RWPE1 (cell line): Measurements from ENCODE around the gene OPRPN.

Source experiments
- CTCF ChIA-PET: fragments of 350-600 bp; sonication (Branson Sonifier 250); formaldehyde crosslinking; extraction: SDS; loops from one replicate; lab custom pipeline; 2021; lab: Yijun Ruan, JAX
- POLR2A ChIA-PET: fragments of 400-600 bp; formaldehyde crosslinking; extraction: SDS; loops from one replicate; lab custom pipeline; 2020; ENCODE audit warnings: antibody characterized with exemption; ENCODE audit not compliant: low non-redundant PET; lab: Yijun Ruan, JAX
- DNase-seq: peaks from one replicate; pipeline ENCODE4 v3.0.0; 2012; ENCODE audit warnings: low spot score
- H3K27ac ChIP-seq: fragments of 450-650 bp; 2 replicates; pipeline ENCODE4 v1.5.1; 2017
- CTCF ChIP-seq: fragments of 450-650 bp; conservative IDR thresholded peaks from 2 replicates; pipeline ENCODE4 v1.5.1; 2017; ENCODE audit warnings: low read depth, mild to moderate bottlenecking

The OPRPN gene

GRCh38 chr4:70397580-70397979, at the start of gene OPRPN:
OPRPN (plus strand) TSS chr4:70397940; CDS start chr4:70399286, 1,346 bp downstream.
- DNase-seq, result no peak
- no peak for TF ChIP-seq CTCF
- ChIA-PET CTCF (no interaction called here), POLR2A (no interaction called here)
- H3K27ac ChIP-seq, result no peak within 1 kb of the TSS

- DNase-seq, result no peak
- CTCF ChIA-PET, result no interaction called here
These were observed 41.6 kb upstream of the OPRPN start for GRCh38 chr4:70356185-70356584.

GRCh38 chr4:70359115-70359661, 38.6 kb upstream of the OPRPN start:
- ChIA-PET POLR2A (no interaction called here), CTCF (no interaction called here)
- H3K27ac ChIP-seq, result no peak overlapping the region
- no peak for DNase-seq
- TF ChIP-seq CTCF, result no peak

More at GRCh38 chr4:70356185-70356584, 41.6 kb upstream of the OPRPN start:
- POLR2A ChIA-PET, result no interaction called here
- TF ChIP-seq CTCF, result no peak
- no peak overlapping the region for H3K27ac ChIP-seq

GRCh38 chr4:70360460-70360859, 37.3 kb upstream of the OPRPN start, which contains the start of gene SMR3A:
SMR3A (plus strand) TSS chr4:70360760; CDS start chr4:70362116, 1,356 bp downstream.
- ChIA-PET CTCF (no interaction called here), POLR2A (no interaction called here)
- DNase-seq, result no peak
- TF ChIP-seq CTCF, result no peak
- H3K27ac ChIP-seq, result no peak within 1 kb of the TSS

GRCh38 chr4:70364002-70364401, 33.7 kb upstream of the OPRPN start:
- no peak for DNase-seq
- ChIA-PET CTCF (no interaction called here), POLR2A (no interaction called here)
- no peak overlapping the region for H3K27ac ChIP-seq
- no peak for TF ChIP-seq CTCF

GRCh38 chr4:70365479-70365878, 32.3 kb upstream of the OPRPN start:
- ChIA-PET CTCF (interaction anchor here (0.7 kb wide), 1 partner anchor 95 kb away, joined by 6 read pairs; no protein-coding TSS in a partner anchor), POLR2A (no interaction called here)
- DNase-seq, result peak; percentile 53
- no peak for TF ChIP-seq CTCF
- H3K27ac ChIP-seq, result no peak overlapping the region
